ENCODE results near the gene CEP112.

Gene CEP112

GRCh38 chr17:65668211-65668610, 523.7 kb downstream of the CEP112 start:
- H3K4me1 ChIP-seq (ENCODE audit: low read depth, poor library complexity, severe bottlenecking), result no peaks in the 10 kb centered on the region
- H3K27ac ChIP-seq, result no peak overlapping the region
- H3K4me2 ChIP-seq, result no peak overlapping the region
- no peak overlapping the region for H3K9ac ChIP-seq
- H3K79me2 ChIP-seq (ENCODE audit: insufficient read depth, low read depth), result no peaks in the 10 kb centered on the region
- H3K27me3 ChIP-seq (ENCODE audit: insufficient read depth, low read depth), result no peaks in the 10 kb centered on the region
- no peak overlapping the region for H2AFZ ChIP-seq (ENCODE audit: low read depth)
- H3K4me3 ChIP-seq (IDR thresholded peaks at IDR 0.05; ENCODE audit: insufficient read depth, low read depth, low read length), result no peak overlapping the region
- H3K36me3 ChIP-seq (ENCODE audit: insufficient read depth), result no peaks in the 10 kb centered on the region
- no peak for TF ChIP-seq CTCF (conservative IDR thresholded peaks at IDR 0.05; ENCODE audit: low read depth, low read length)
- no peaks in the 10 kb centered on the region for H4K20me1 ChIP-seq (ENCODE audit: insufficient read depth)

- Histone ChIP-seq H3K4me1 (ENCODE audit: low read depth, poor library complexity, severe bottlenecking) (no peaks in the 10 kb centered on the region), H3K27ac (no peak overlapping the region), H3K27me3 (ENCODE audit: insufficient read depth, low read depth) (no peaks in the 10 kb centered on the region), H4K20me1 (ENCODE audit: insufficient read depth) (no peaks in the 10 kb centered on the region), H2AFZ (ENCODE audit: low read depth) (no peak overlapping the region), H3K4me3 (IDR thresholded peaks at IDR 0.05; ENCODE audit: insufficient read depth, low read depth, low read length) (no peak overlapping the region), H3K4me2 (no peak overlapping the region), H3K79me2 (ENCODE audit: insufficient read depth, low read depth) (no peaks in the 10 kb centered on the region), H3K9ac (no peak overlapping the region), H3K36me3 (ENCODE audit: insufficient read depth) (no peaks in the 10 kb centered on the region)
- TF ChIP-seq CTCF (conservative IDR thresholded peaks at IDR 0.05; ENCODE audit: low read depth, low read length), result no peak
Measured at GRCh38 chr17:65667656-65668055, 524.3 kb downstream of the CEP112 start.

GRCh38 chr17:65666876-65667321, 525.0 kb downstream of the CEP112 start:
- Histone ChIP-seq H3K4me2 (no peak overlapping the region), H3K4me3 (IDR thresholded peaks at IDR 0.05; ENCODE audit: insufficient read depth, low read depth, low read length) (no peak overlapping the region), H3K36me3 (ENCODE audit: insufficient read depth) (no peaks in the 10 kb centered on the region), H2AFZ (ENCODE audit: low read depth) (no peak overlapping the region), H3K27ac (no peak overlapping the region), H4K20me1 (ENCODE audit: insufficient read depth) (no peaks in the 10 kb centered on the region), H3K9ac (no peak overlapping the region), H3K79me2 (ENCODE audit: insufficient read depth, low read depth) (no peaks in the 10 kb centered on the region), H3K4me1 (ENCODE audit: low read depth, poor library complexity, severe bottlenecking) (no peaks in the 10 kb centered on the region), H3K27me3 (ENCODE audit: insufficient read depth, low read depth) (no peaks in the 10 kb centered on the region)
- TF ChIP-seq CTCF (conservative IDR thresholded peaks at IDR 0.05; ENCODE audit: low read depth, low read length), result no peak

- H3K4me1 ChIP-seq (ENCODE audit: low read depth, poor library complexity, severe bottlenecking), result no peaks in the 10 kb centered on the region
- H4K20me1 ChIP-seq (ENCODE audit: insufficient read depth), result no peaks in the 10 kb centered on the region
- no peak overlapping the region for H3K4me2 ChIP-seq
- no peaks in the 10 kb centered on the region for H3K36me3 ChIP-seq (ENCODE audit: insufficient read depth)
- H2AFZ ChIP-seq (ENCODE audit: low read depth), result no peak overlapping the region
- no peak overlapping the region for H3K27ac ChIP-seq
- H3K9ac ChIP-seq, result no peak overlapping the region
- H3K27me3 ChIP-seq (ENCODE audit: insufficient read depth, low read depth), result no peaks in the 10 kb centered on the region
- TF ChIP-seq CTCF (conservative IDR thresholded peaks at IDR 0.05; ENCODE audit: low read depth, low read length), result no peak
- H3K4me3 ChIP-seq (IDR thresholded peaks at IDR 0.05; ENCODE audit: insufficient read depth, low read depth, low read length), result no peak overlapping the region
- no peaks in the 10 kb centered on the region for H3K79me2 ChIP-seq (ENCODE audit: insufficient read depth, low read depth)
Measured at GRCh38 chr17:65665966-65666365, 526.0 kb downstream of the CEP112 start.
